ENCODE data around the gene GADD45G. TPM values are rescaled to one million over a fixed set of nuclear protein-coding genes. Genes with fewer than 3 reads are reported as not detected.

The GADD45G gene
- polyA plus RNA-seq, 1 of the 3 experiments (the other 2 are of a cell fraction): 1.3 TPM

GRCh38 chr9:89598926-89599325, 5.9 kb upstream of the GADD45G start:
- Histone ChIP-seq H3K4me2 (no peak overlapping the region), H3K36me3 (replicated peaks in 1 of 2; ENCODE audit: control insufficient read depth in 1 of 2, insufficient read depth in 2 of 2, low read length in 1 of 2) (no peaks in the 10 kb centered on the region), H3K4me1 (ENCODE audit: control insufficient read depth in 1 of 2, insufficient read depth in 2 of 2, low read depth in 1 of 2, low read length in 1 of 2) (peaks cover 7 to 18% of the 10 kb centered on the region in 2 experiments; a peak in 2 of 4 replicates), H3K27me3 (ENCODE audit: insufficient read depth) (peaks cover 26% of the 10 kb centered on the region; the same call in 1 of the 2 replicates), H3K4me3 (ENCODE audit: low read depth in 2 of 2, low read length in 1 of 2) (no peak overlapping the region), H3K9me2 (no peaks in the 10 kb centered on the region), H3K79me2 (ENCODE audit: insufficient read depth) (no peaks in the 10 kb centered on the region), H3F3A (replicated peaks; ENCODE audit: insufficient read depth) (peaks cover 5% of the 10 kb centered on the region), H4K20me1 (ENCODE audit: insufficient read depth) (no peaks in the 10 kb centered on the region), H3K9ac (no peak overlapping the region), H3K9me3 (no peaks in the 10 kb centered on the region), H3K27ac (ENCODE audit: low read depth in 2 of 2, low read length in 1 of 2) (peak overlapping the region in 1 of 2 experiments; percentile 39; a peak in 1 of 4 replicates), H2AFZ (ENCODE audit: low read depth) (no peak overlapping the region)
- WGBS (ENCODE audit: low lambda C conversion rate): 8% methylated on average over 10 of the region's 10 CpGs
- CTCF ChIA-PET: interaction anchor here (0.6 to 17.1 kb wide), 69 partner anchors 10 to 1316 kb away, joined by 3 to 604 read pairs (median 5); no protein-coding TSS in a partner anchor
- no peak for DNase-seq
- TF ChIP-seq FOSL2 (IDR thresholded peaks at IDR 0.05; ENCODE audit: borderline replicate concordance, low read depth): no peak
- TF ChIP-seq JUND (IDR thresholded peaks at IDR 0.05): no peak
- no peak for TF ChIP-seq EZH2phosphoT487 (IDR thresholded peaks at IDR 0.05; ENCODE audit: borderline replicate concordance, low read depth)
- no peak for TF ChIP-seq FOXM1 (IDR thresholded peaks at IDR 0.05; ENCODE audit: low read depth)
- TF ChIP-seq FOXJ3 (CRISPR knock-in tag; IDR thresholded peaks at IDR 0.05): no peak
- no peak for TF ChIP-seq MAX (IDR thresholded peaks at IDR 0.05; ENCODE audit: low read depth)
- no peak for TF ChIP-seq GABPA (IDR thresholded peaks at IDR 0.05; ENCODE audit: low read depth)
- TF ChIP-seq RCOR1 (IDR thresholded peaks at IDR 0.05; ENCODE audit: low read length): no peak
- TF ChIP-seq TAF1 (IDR thresholded peaks at IDR 0.05; ENCODE audit: borderline replicate concordance, low read depth, low read length): no peak
- no peak for TF ChIP-seq SMC3 (IDR thresholded peaks at IDR 0.05; ENCODE audit: low read depth, low read length)
- TF ChIP-seq RXRA (IDR thresholded peaks at IDR 0.05; ENCODE audit: borderline replicate concordance, low read depth): no peak
- no peak for TF ChIP-seq MEF2A (IDR thresholded peaks at IDR 0.05; ENCODE audit: borderline replicate concordance, low read depth)
- TF ChIP-seq MXI1 (IDR thresholded peaks at IDR 0.05; ENCODE audit: low read depth, low read length): no peak
- TF ChIP-seq EP300 (IDR thresholded peaks at IDR 0.05; ENCODE audit: borderline replicate concordance in 1 of 2, low read depth in 1 of 2, low read length in 1 of 2): no peak
- TF ChIP-seq, protein P1, sequence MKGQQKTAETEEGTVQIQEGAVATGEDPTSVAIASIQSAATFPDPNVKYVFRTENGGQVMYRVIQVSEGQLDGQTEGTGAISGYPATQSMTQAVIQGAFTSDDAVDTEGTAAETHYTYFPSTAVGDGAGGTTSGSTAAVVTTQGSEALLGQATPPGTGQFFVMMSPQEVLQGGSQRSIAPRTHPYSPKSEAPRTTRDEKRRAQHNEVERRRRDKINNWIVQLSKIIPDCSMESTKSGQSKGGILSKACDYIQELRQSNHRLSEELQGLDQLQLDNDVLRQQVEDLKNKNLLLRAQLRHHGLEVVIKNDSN (IDR thresholded peaks at IDR 0.05; ENCODE audit: borderline replicate concordance, low read depth): no peak
- no peak for TF ChIP-seq NFIC (IDR thresholded peaks at IDR 0.05; ENCODE audit: borderline replicate concordance)
- TF ChIP-seq CHD2 (IDR thresholded peaks at IDR 0.05; ENCODE audit: low read length, partially characterized antibody): no peak
- no peak for TF ChIP-seq ELF1 (IDR thresholded peaks at IDR 0.05)
- POLR2A ChIA-PET: no interaction called here

DNA sequence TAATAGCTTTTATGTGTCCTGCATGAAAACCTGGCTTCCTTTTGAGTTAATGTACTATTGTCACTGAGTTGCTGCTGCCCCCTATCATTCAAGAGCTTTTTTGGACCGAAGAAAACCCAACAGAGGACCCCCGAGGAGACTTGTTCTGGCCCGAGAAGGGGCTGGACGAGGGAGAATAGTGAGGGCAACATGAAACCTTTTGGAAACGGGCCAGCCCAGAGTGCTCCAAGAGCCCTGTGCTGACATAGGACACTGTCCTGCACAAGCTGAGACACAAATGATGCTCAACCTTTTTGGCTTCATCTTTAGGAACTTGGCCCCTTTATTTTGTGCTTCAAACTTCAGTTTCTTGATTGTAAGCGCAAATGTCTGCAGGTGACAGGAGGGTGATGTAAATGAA, 4.0 kb upstream of the GADD45G start:
- Histone ChIP-seq H3K4me1 (ENCODE audit: control insufficient read depth in 1 of 2, insufficient read depth in 2 of 2, low read depth in 1 of 2, low read length in 1 of 2) (peaks cover 13 to 23% of the 10 kb centered on the region in 2 experiments; a peak in 2 of 4 replicates), H3K9me2 (no peaks in the 10 kb centered on the region), H3K4me3 (ENCODE audit: low read depth in 2 of 2, low read length in 1 of 2) (no peak overlapping the region), H3K79me2 (ENCODE audit: insufficient read depth) (no peaks in the 10 kb centered on the region), H3K9me3 (no peaks in the 10 kb centered on the region), H3K27ac (ENCODE audit: low read depth in 2 of 2, low read length in 1 of 2) (no peak overlapping the region), H3K27me3 (ENCODE audit: insufficient read depth) (peaks cover 23% of the 10 kb centered on the region; the same call in 1 of the 2 replicates), H3K9ac (no peak overlapping the region), H3K36me3 (replicated peaks in 1 of 2; ENCODE audit: control insufficient read depth in 1 of 2, insufficient read depth in 2 of 2, low read length in 1 of 2) (no peaks in the 10 kb centered on the region), H4K20me1 (ENCODE audit: insufficient read depth) (no peaks in the 10 kb centered on the region), H3F3A (replicated peaks; ENCODE audit: insufficient read depth) (peaks cover 13% of the 10 kb centered on the region), H3K4me2 (no peak overlapping the region), H2AFZ (ENCODE audit: low read depth) (no peak overlapping the region)
- POLR2A ChIA-PET: no interaction called here
- CTCF ChIA-PET: interaction anchor here (0.7 to 17.1 kb wide), 11 partner anchors 8 to 541 kb away, joined by 3 to 604 read pairs (median 4); no protein-coding TSS in a partner anchor
- WGBS (ENCODE audit: low lambda C conversion rate): 26% methylated on average over 6 of the region's 6 CpGs
- no peak for DNase-seq
- TF ChIP-seq, protein P1 (IDR thresholded peaks at IDR 0.05; ENCODE audit: borderline replicate concordance, low read depth): no peak
- TF ChIP-seq RXRA (IDR thresholded peaks at IDR 0.05; ENCODE audit: borderline replicate concordance, low read depth) (no peak), RCOR1 (IDR thresholded peaks at IDR 0.05; ENCODE audit: low read length) (no peak), NRF1 (IDR thresholded peaks at IDR 0.05; ENCODE audit: low read depth, low read length) (no peak), FOXM1 (IDR thresholded peaks at IDR 0.05; ENCODE audit: low read depth) (no peak), TCF12 (IDR thresholded peaks at IDR 0.05) (no peak), TEAD4 (IDR thresholded peaks at IDR 0.05; ENCODE audit: borderline replicate concordance, insufficient read depth) (no peak), TAF1 (IDR thresholded peaks at IDR 0.05; ENCODE audit: borderline replicate concordance, low read depth, low read length) (no peak)
- TF ChIP-seq, protein P2, sequence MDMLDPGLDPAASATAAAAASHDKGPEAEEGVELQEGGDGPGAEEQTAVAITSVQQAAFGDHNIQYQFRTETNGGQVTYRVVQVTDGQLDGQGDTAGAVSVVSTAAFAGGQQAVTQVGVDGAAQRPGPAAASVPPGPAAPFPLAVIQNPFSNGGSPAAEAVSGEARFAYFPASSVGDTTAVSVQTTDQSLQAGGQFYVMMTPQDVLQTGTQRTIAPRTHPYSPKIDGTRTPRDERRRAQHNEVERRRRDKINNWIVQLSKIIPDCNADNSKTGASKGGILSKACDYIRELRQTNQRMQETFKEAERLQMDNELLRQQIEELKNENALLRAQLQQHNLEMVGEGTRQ (IDR thresholded peaks at IDR 0.05; ENCODE audit: borderline replicate concordance, low read depth, low read length): no peak
- TF ChIP-seq, protein P3, sequence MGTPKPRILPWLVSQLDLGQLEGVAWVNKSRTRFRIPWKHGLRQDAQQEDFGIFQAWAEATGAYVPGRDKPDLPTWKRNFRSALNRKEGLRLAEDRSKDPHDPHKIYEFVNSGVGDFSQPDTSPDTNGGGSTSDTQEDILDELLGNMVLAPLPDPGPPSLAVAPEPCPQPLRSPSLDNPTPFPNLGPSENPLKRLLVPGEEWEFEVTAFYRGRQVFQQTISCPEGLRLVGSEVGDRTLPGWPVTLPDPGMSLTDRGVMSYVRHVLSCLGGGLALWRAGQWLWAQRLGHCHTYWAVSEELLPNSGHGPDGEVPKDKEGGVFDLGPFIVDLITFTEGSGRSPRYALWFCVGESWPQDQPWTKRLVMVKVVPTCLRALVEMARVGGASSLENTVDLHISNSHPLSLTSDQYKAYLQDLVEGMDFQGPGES (IDR thresholded peaks at IDR 0.05; ENCODE audit: low read depth, low read length): no peak
